Right lobe of liver (tissue), 4 donors: Measurements from ENCODE around the gene DIPK1A.

Source experiments
- CTCF ChIP-seq, 4 donors: fragments of 200-600 bp in 3 of 4; fragments of 450-650 bp in 1 of 4; IDR thresholded peaks; one replicate each; pipeline versions ENCODE4 v1.5.1 to v1.8.0; 2016 to 2022; ENCODE audit warnings: antibody characterized with exemption in 4 of 4, mild to moderate bottlenecking in 2 of 4
- POLR2A ChIP-seq: fragments of 450-650 bp; IDR thresholded peaks from one replicate; pipeline ENCODE4 v1.6.1; 2017; ENCODE audit warnings: antibody characterized with exemption, mild to moderate bottlenecking
- donor health status: DM: no; HTN: no; CAD: no.
- donor health status: DM: no; HTN: no; CAD: no.
- donor health status: DM: no; HTN: yes; CAD: no.

GRCh38 chr1:92808381-92808780, 152.9 kb downstream of the DIPK1A start:
- TF ChIP-seq CTCF (IDR thresholded peaks at IDR 0.05) (no peak), POLR2A (no peak)
